PC-3 (cell line): ENCODE measurements around the gene SPAM1. TPM values are rescaled to one million over a fixed set of nuclear protein-coding genes. Genes with fewer than 3 reads are reported as not detected.

Experiments
- ATAC-seq: fragments of 200-7000 bp; cut with Tn5 transposase; 2 replicates; pipeline ENCODE4 v1.9.1; 2020; ENCODE audit warnings: mild to moderate bottlenecking, moderate library complexity
- BruUV-seq: library from RNA; stranded (reverse); fragments of 400-500 nt; replicated peaks from 2 replicates; lab custom pipeline; 2021; lab: Mats Ljungman, UMichigan
- CTCF ChIA-PET: fragments of 300-600 bp; sonication (Branson Sonifier 250); formaldehyde crosslinking; loops from one replicate; lab custom pipeline; 2022; ENCODE audit warnings: antibody characterized with exemption; lab: Charles Lee
- POLR2A ChIA-PET: fragments of 300-600 bp; sonication (Branson Sonifier 250); formaldehyde crosslinking; loops from one replicate; lab custom pipeline; 2022; ENCODE audit warnings: antibody characterized with exemption; ENCODE audit not compliant: unreplicated experiment; lab: Charles Lee
- DNase-seq: peaks from one replicate; pipeline ENCODE4 v3.0.0-alpha.2; 2015
- H2AFZ ChIP-seq: fragments of 300-600 bp; sonication (generic); 2 replicates; pipeline ENCODE4 v1.6.0; 2016; ENCODE audit warnings: antibody characterized with exemption, low read length
- H3F3A ChIP-seq: fragments of 300-600 bp; sonication (generic); one replicate; pipeline ENCODE4 v1.6.0; 2017; ENCODE audit warnings: antibody characterized with exemption, low read length, control low read depth, mild to moderate bottlenecking; ENCODE audit not compliant: unreplicated experiment
- H3K27ac ChIP-seq: fragments of 300-600 bp; sonication (generic); 2 replicates; pipeline ENCODE4 v1.5.1; 2016; ENCODE audit warnings: mild to moderate bottlenecking, low read length
- H3K27me3 ChIP-seq: fragments of 300-600 bp; sonication (generic); 2 replicates; pipeline ENCODE4 v1.6.1; 2016; ENCODE audit warnings: low read length, mixed read lengths
- H3K36me3 ChIP-seq: fragments of 300-600 bp; sonication (generic); 2 replicates; pipeline ENCODE4 v1.6.1; 2016; ENCODE audit warnings: low read depth, mixed run types, low read length, mixed read lengths
- H3K4me1 ChIP-seq: fragments of 300-600 bp; sonication (generic); 2 replicates; pipeline ENCODE4 v1.5.1; 2016; ENCODE audit warnings: low read length; ENCODE audit not compliant: insufficient read depth
- H3K4me2 ChIP-seq: fragments of 300-600 bp; sonication (generic); 2 replicates; pipeline ENCODE4 v1.6.0; 2016; ENCODE audit warnings: low read length
- H3K4me3 ChIP-seq: fragments of 300-600 bp; sonication (generic); 2 replicates; pipeline ENCODE4 v1.5.1; 2016; ENCODE audit warnings: mild to moderate bottlenecking, low read length, mixed read lengths
- H3K79me2 ChIP-seq: fragments of 300-600 bp; sonication (generic); 2 replicates; pipeline ENCODE4 v1.6.1; 2017; ENCODE audit warnings: low read length, mixed read lengths
- H3K9ac ChIP-seq: fragments of 300-600 bp; sonication (generic); 2 replicates; pipeline ENCODE4 v1.6.0; 2016; ENCODE audit warnings: mild to moderate bottlenecking, low read length
- H3K9me2 ChIP-seq: fragments of 300-600 bp; sonication (generic); replicated peaks from 2 replicates; pipeline ENCODE4 v1.6.1; 2016; ENCODE audit warnings: mixed run types, low read length, mixed read lengths
- H3K9me3 ChIP-seq: fragments of 300-600 bp; sonication (generic); 2 replicates; pipeline ENCODE4 v1.6.1; 2016; ENCODE audit warnings: low read length, mixed read lengths
- H4K20me1 ChIP-seq: fragments of 300-600 bp; sonication (generic); 2 replicates; pipeline ENCODE4 v1.6.1; 2016; ENCODE audit warnings: low read length, mixed read lengths
- CTCF ChIP-seq: fragments of 300-600 bp; sonication (generic); conservative IDR thresholded peaks from 2 replicates; pipeline ENCODE4 v1.5.1; 2017; ENCODE audit warnings: antibody characterized with exemption, low read depth, mild to moderate bottlenecking, low read length
- EZH2 ChIP-seq: fragments of 300-600 bp; sonication (generic); IDR thresholded peaks from one replicate; pipeline ENCODE4 v1.6.1; 2017; ENCODE audit warnings: antibody characterized with exemption, mild to moderate bottlenecking, low read length; ENCODE audit not compliant: unreplicated experiment
- EZH2phosphoT487 ChIP-seq: fragments of 300-600 bp; sonication (generic); IDR thresholded peaks from 2 replicates; pipeline ENCODE4 v1.6.1; 2018; ENCODE audit warnings: mild to moderate bottlenecking, antibody characterized with exemption, low read length, borderline replicate concordance
- intact Hi-C: fragments of 100-400 bp; cut with micrococcal nuclease; formaldehyde crosslinking; loops from 2 replicates; pipeline ENCODE4 v1.9.0; 2023
- total RNA-seq: library from RNA; depleted of rRNA; stranded (reverse); fragments of >200 nt; gene quantifications from 2 replicates; pipeline ENCODE4 v1.2.3, GENCODE V29; 2014

SPAM1 gene
- total RNA-seq, 1 experiment from 2014 or later: not detected

DNA sequence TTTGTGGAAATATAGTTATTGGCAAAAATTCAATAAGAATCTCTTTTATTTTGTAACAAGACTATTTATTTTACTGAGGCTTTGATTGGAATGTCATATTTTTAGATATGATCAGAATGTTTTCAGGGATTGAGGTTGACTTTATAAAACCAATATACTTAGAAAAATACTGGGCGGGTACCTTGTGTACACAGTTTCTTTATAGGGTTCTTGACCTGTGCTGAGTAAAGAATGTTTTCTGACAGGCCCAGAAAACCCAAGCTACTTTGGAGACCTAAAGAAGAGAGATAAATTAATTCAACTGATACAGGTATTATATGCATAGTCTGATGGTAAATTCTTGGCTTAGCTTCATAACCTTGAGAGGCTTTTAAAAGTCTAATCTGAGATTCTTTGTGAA is 23.9 kb upstream of the SPAM1 start:
- H3K27me3 ChIP-seq: no peaks in the 10 kb centered on the region
- no peaks in the 10 kb centered on the region for H3K9me2 ChIP-seq
- no peaks in the 10 kb centered on the region for H3K79me2 ChIP-seq
- peaks cover 5% of the 10 kb centered on the region; the same call in 1 of the 2 replicates for H3K4me1 ChIP-seq
- ChIA-PET POLR2A (interaction anchor here (0.6 kb wide), 1 partner anchor 36 kb away, joined by 5 read pairs; no protein-coding TSS in a partner anchor), CTCF (interaction anchor here (0.6 kb wide), 1 partner anchor 258 kb away, joined by 3 read pairs; no protein-coding TSS in a partner anchor)
- H3K4me3 ChIP-seq: no peak overlapping the region
- H4K20me1 ChIP-seq: no peaks in the 10 kb centered on the region
- BruUV-seq: no TSS peak
- TF ChIP-seq EZH2phosphoT487: no peak
- TF ChIP-seq EZH2: no peak
- no peak for TF ChIP-seq CTCF
- H3K27ac ChIP-seq: no peak overlapping the region
- no peak overlapping the region for H3K4me2 ChIP-seq
- intact Hi-C loops: loop anchor here (1.0 kb wide), 1 partner anchor 28 kb away; no protein-coding TSS in a partner anchor
- no peak overlapping the region for H3K9ac ChIP-seq
- no peaks in the 10 kb centered on the region for H3K36me3 ChIP-seq
- DNase-seq (peak; percentile 69), ATAC-seq (peak; percentile 97)
- H2AFZ ChIP-seq: no peak overlapping the region
- H3K9me3 ChIP-seq: no peaks in the 10 kb centered on the region
- H3F3A ChIP-seq: no peaks in the 10 kb centered on the region

- CTCF ChIA-PET: no interaction called here
- H3K79me2 ChIP-seq: no peaks in the 10 kb centered on the region
- BruUV-seq: no TSS peak
These were observed 19.3 kb upstream of the SPAM1 start for GRCh38 chr7:123905714-123906113.

More at GRCh38 chr7:123905714-123906113, 19.3 kb upstream of the SPAM1 start:
- no peak overlapping the region for H3K4me3 ChIP-seq
- H3K27ac ChIP-seq: no peak overlapping the region
- no peak for TF ChIP-seq EZH2
- TF ChIP-seq CTCF: no peak
- no peak for TF ChIP-seq EZH2phosphoT487
- no peaks in the 10 kb centered on the region for H3F3A ChIP-seq
- intact Hi-C loops: no loop called here
- H3K4me2 ChIP-seq: no peak overlapping the region
- no peaks in the 10 kb centered on the region for H3K9me2 ChIP-seq
- no peaks in the 10 kb centered on the region for H4K20me1 ChIP-seq
- no peaks in the 10 kb centered on the region for H3K36me3 ChIP-seq
- no peaks in the 10 kb centered on the region for H3K9me3 ChIP-seq
- H3K27me3 ChIP-seq: no peaks in the 10 kb centered on the region
- H3K9ac ChIP-seq: no peak overlapping the region
- ATAC-seq (no peak), DNase-seq (no peak)
- peaks cover 2% of the 10 kb centered on the region; the same call in 1 of the 2 replicates for H3K4me1 ChIP-seq
- POLR2A ChIA-PET: no interaction called here
- no peak overlapping the region for H2AFZ ChIP-seq
